HL-60 (cell line): ENCODE data around the gene QRFP.

Source experiments
- DNase-seq, 2 experiments: peaks; one replicate each; pipeline ENCODE4 v3.0.0-alpha.2; 2010 to 2020; ENCODE audit warnings: low read depth in 1 of 2, low spot score in 1 of 2
- H3K27ac ChIP-seq: fragments of 250-450 bp; sonication (Bioruptor Pico); replicated peaks from 2 replicates; pipeline ENCODE4 v1.5.1; 2020; ENCODE audit warnings: mild to moderate bottlenecking, moderate library complexity
- H3K27me3 ChIP-seq: fragments of 250-450 bp; sonication (Bioruptor Pico); 2 replicates; pipeline ENCODE4 v1.5.1; 2021; ENCODE audit warnings: mild to moderate bottlenecking, moderate library complexity; ENCODE audit not compliant: insufficient read depth, poor library complexity, severe bottlenecking
- H3K4me3 ChIP-seq: replicated peaks from 2 replicates; pipeline ENCODE4 v1.5.1; 2011; ENCODE audit warnings: mild to moderate bottlenecking, control low read depth, low read length; ENCODE audit not compliant: insufficient read depth
- CTCF ChIP-seq: IDR thresholded peaks from one replicate; pipeline ENCODE4 v1.5.1; 2011; ENCODE audit warnings: low read length, control low read depth, inconsistent platforms; ENCODE audit not compliant: insufficient read depth
- GABPA ChIP-seq: IDR thresholded peaks from 2 replicates; pipeline ENCODE4 v1.6.1; 2012; ENCODE audit warnings: low read depth
- POLR2AphosphoS5 ChIP-seq: IDR thresholded peaks from 2 replicates; pipeline ENCODE4 v1.6.1; 2012; ENCODE audit warnings: low read depth
- SPI1 ChIP-seq: IDR thresholded peaks from 2 replicates; pipeline ENCODE4 v1.6.1; 2012; ENCODE audit warnings: low read depth, mild to moderate bottlenecking, borderline replicate concordance
- TF ChIP-seq, protein P1 (sequence below): IDR thresholded peaks from 2 replicates; pipeline ENCODE4 v1.6.1; 2012; ENCODE audit warnings: low read depth; ENCODE audit not compliant: insufficient replicate concordance

Gene QRFP

GRCh38 chr9:130905125-130905901 lies 8.7 kb upstream of the QRFP start:
- Histone ChIP-seq H3K27ac (peak overlapping the region; percentile 50), H3K27me3 (no peaks in the 10 kb centered on the region), H3K4me3 (no peak overlapping the region)
- peak; percentile 43 to 87 for DNase-seq
- no peak for TF ChIP-seq GABPA
- peak; percentile 28; the same call in 1 of the 2 replicates for TF ChIP-seq SPI1
- TF ChIP-seq, protein P1, sequence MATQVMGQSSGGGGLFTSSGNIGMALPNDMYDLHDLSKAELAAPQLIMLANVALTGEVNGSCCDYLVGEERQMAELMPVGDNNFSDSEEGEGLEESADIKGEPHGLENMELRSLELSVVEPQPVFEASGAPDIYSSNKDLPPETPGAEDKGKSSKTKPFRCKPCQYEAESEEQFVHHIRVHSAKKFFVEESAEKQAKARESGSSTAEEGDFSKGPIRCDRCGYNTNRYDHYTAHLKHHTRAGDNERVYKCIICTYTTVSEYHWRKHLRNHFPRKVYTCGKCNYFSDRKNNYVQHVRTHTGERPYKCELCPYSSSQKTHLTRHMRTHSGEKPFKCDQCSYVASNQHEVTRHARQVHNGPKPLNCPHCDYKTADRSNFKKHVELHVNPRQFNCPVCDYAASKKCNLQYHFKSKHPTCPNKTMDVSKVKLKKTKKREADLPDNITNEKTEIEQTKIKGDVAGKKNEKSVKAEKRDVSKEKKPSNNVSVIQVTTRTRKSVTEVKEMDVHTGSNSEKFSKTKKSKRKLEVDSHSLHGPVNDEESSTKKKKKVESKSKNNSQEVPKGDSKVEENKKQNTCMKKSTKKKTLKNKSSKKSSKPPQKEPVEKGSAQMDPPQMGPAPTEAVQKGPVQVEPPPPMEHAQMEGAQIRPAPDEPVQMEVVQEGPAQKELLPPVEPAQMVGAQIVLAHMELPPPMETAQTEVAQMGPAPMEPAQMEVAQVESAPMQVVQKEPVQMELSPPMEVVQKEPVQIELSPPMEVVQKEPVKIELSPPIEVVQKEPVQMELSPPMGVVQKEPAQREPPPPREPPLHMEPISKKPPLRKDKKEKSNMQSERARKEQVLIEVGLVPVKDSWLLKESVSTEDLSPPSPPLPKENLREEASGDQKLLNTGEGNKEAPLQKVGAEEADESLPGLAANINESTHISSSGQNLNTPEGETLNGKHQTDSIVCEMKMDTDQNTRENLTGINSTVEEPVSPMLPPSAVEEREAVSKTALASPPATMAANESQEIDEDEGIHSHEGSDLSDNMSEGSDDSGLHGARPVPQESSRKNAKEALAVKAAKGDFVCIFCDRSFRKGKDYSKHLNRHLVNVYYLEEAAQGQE: no peak

DNA sequence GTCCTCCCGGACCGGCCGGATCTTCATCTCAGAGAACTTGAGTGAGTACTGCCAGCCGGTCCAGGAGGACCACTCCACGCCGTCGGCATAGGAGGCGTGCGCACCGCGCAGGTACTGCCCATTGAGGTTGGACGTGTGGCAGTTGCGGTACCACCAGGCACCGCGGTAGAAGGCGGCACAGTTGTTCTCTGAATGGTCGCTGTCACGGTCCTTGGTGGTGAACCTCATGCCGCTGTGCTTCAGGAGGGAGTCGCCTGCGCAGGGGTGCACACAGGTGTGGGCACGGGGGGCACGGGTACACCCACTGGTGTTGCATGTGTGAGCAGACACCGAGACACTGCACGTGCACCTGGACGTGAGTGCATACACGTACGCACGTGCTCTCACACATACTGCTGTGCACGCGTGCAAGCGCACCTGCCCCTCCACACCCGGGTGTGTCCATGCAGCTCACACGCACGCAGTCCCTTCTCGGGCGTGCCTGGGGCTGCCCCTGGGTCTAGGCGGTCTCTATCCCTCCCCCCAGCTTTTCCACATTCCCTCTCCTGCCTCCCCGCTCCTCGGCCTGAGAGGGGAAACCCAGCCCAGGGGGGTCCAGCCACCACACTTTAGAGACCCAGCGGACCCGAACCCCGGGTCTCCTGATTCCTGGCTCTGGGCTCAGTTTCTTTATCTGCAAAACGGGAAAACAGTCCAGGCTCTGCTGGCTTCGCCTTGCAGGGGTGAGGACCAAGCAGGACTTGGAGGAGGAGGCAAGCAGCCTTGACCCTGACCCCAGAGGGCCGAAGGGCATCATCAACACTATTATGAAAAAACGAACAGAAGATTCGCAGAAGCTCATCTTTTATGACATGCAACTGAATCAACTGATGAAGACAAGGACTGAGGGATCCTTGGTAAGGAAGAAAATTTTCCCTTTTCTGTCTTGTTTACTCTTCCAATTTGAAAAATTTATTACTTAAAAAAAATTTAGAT lies 7.7 kb upstream of the QRFP start:
- DNase-seq: no peak
- TF ChIP-seq CTCF: no peak
- TF ChIP-seq POLR2AphosphoS5: no peak
- TF ChIP-seq, protein P1: no peak
- no peak for TF ChIP-seq GABPA
- no peak for TF ChIP-seq SPI1
- H3K27ac ChIP-seq: no peak overlapping the region
- H3K4me3 ChIP-seq: no peak overlapping the region
- H3K27me3 ChIP-seq: no peaks in the 10 kb centered on the region

DNA sequence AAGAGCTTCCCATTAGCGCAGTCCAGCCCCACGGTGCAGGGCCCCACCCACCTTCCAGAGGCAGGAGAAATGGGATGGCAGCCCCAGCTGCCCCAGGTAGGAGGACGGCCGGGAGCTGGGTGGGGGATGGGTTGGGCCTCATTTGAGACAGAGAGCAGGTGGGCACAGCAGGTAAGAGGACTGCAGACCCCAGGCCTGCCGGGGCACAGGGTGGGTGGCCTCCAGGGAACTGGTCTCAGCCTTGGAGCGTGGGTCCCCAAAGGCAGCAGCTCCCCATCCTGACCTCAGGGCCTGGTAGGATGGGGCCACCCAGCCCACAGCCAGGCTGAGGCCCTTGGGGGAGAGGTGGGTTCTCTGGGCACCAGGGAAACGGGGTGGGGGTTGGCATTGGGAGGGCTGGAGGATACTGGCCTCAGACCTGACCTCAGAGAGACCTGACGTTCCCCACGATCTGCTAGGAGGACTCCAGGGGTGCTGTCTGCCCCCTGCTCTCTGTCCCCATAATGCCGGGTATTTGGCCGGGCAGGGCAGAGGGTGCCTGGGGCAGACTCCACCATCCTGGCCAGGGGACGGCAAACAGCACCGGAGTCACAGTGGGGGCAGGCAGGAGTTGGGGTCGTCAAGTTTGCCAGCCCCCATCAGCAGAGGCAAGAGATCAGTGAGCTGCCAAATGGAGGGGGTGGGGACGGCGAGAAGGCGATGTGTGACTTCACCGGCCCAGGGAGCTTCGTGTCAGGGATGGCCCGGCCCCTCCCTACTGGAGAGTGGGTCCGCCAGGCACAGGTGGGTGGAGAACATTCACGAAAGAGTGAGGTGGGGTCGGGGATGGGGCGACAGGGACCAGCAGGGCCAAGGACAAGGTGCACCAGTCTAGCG lies 6.8 kb upstream of the QRFP start:
- TF ChIP-seq SPI1 (no peak), CTCF (no peak), GABPA (no peak), POLR2AphosphoS5 (no peak)
- TF ChIP-seq, protein P1: no peak
- H3K4me3 ChIP-seq: no peak overlapping the region
- no peaks in the 10 kb centered on the region for H3K27me3 ChIP-seq
- H3K27ac ChIP-seq: no peak overlapping the region
- no peak for DNase-seq
